ENCODE data around the gene PGAM2.

- TF ChIP-seq EZH2phosphoT487 (IDR thresholded peaks at IDR 0.05; ENCODE audit: insufficient read depth, low read depth), result no peak
- TF ChIP-seq EZH2 (IDR thresholded peaks at IDR 0.05; ENCODE audit: insufficient read depth, poor library complexity, severe bottlenecking), result no peak
These were observed 8.7 kb downstream of the PGAM2 start for GRCh38 chr7:44056681-44057080.
